Stimulated activated naive CD8-positive, alpha-beta T cell treated with anti-CD3 and anti-CD28 coated beads, Interleukin-15, Interleukin-2, amounts not matched to agents 100 U/mL and 50 U/mL, for 24 hours (primary cell): ENCODE data around the gene PHACTR1.
"Not testable (repeated sequence)": the region's sequence is repeated elsewhere in the genome, so short reads cannot be mapped to it uniquely, and the experiment has no call there.

ENCODE experiments used
- ATAC-seq: fragments of 150-1000 bp; cut with Tn5 transposase; one replicate; pipeline ENCODE4 v1.10.0; 2021
- DNase-seq: peaks from one replicate; pipeline ENCODE4 v3.0.0; 2021

Gene PHACTR1

DNA sequence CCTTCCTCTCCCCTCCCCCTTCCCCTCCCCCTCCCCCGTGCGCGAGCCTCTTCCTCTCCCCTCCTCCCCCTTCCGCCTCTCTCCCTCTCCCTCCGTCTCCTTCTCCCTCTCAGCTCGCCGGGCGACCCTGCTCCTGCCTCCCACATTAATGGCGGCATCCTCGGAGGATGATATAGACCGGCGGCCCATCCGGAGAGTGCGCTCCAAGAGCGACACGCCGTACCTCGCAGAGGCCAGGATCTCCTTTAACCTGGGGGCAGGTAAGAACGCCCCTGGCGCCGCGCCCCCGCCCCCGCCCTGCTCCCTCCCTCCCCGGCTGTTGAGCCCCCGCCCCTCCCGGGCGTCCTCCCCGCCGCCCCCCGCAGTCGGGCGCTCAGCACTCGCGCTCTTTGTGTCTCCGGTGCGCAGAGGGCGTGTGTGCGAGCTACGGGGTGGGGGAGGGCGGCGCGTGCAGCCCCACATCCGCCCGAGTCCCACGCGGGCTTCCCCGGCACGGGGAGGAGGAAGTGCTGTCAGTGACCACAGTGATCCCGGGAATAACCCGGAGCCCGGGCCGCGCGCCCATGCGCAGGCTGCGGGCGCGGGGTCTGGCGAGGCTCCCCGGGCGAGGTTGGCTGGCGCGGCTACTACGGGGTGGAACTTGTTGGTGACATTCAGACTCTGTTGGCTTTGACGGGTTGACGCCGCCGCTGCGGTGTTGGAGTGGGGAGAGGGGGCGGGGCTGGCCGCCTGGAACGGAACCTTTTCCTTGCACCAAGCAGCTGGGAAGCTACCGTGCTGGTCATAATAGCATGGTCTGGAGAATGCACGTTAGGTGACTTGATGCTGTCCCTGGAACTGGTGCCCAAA lies 33.2 kb downstream of the PHACTR1 start:
- no peak for DNase-seq
- no peak for ATAC-seq

DNA sequence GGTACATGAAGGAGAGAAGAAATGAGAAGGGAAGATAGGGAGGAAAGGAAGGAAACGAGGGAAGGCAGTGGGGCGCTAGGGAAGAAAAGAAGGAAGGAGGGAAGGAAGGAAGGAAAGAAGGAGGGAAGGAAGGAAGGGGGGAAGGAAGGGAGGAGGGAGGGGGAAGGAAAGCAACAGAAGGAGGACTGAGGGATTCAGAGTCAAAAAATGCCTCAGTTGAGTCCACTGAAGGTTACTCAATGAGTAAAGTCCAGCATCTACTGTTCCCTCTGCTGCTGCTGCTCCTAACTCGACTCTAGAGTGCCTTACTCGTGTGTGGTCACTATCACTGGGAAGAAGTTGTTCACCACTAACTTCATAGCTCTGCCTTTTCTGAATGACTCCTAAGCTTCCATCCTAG lies 33.8 kb downstream of the PHACTR1 start:
- DNase-seq (no peak), ATAC-seq (no peak)

DNA sequence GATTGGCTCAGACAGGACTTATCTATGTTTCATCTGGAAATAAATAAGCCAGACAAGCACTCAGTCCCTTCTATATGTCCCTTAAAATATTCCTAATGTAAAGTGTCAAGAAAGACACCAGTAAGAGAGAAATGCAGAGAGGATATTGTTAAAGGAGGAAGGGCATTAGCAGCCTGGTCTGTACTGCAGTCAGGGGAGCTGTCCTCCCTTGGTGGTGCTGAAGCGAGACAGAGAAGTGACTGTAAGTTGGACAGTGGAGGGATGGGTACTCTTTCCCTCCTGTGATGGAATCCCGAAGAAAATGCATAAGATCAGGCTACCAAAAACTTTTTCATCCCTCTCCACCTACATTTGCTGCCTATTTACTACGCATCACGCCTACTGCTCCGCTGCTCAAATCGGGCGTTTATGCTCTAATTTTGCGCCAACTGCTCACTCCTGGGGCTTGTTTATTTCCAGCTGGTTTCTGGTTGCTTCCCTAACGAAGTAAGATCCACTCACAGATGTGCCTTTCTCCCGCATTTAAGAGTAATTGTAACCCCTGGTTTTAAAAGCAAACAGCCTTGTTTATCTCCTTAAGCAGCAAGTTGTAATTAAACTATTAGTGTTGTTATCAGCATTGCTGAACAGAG lies 35.2 kb downstream of the PHACTR1 start:
- ATAC-seq (no peak), DNase-seq (peak; percentile 57)

DNA sequence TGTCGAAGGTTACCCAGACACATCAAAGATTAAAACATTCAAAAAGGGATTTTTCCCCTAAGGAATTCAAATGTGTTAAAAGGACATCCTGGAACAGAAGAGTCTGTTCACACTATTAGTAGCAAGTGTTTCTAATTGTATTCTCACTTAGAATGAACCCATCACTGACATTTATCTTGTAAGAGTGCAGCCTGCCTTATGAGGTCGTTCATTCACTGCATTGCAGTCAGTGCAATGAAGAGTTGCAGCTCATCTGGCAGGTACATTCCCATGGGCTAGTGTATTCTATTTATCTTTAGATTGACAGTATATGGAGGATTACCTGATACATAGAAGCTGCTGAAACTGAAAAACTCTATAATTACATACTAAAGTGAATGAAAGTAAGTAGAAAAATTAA lies 36.5 kb downstream of the PHACTR1 start:
- ATAC-seq (no peak), DNase-seq (no peak)

DNA sequence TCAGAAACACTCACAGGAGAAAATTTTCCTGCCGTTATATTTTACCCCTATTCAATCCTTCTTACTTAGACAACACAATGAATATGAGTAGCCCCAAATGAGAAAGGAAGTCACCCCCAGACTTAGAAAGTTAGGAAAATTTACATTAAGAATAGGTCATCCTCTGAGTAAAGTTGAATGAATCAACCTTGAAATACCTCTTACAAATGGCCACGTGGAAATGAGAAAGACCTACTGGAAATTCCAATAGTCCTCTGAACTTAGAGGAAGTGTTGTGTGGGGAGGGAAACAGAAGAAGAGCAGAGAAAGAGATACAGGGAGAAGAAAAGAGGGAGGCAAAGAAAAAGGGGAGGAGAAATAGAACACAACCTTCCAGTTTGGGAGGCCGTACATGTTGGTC lies 43.7 kb downstream of the PHACTR1 start:
- no peak for DNase-seq
- ATAC-seq: no peak

DNA sequence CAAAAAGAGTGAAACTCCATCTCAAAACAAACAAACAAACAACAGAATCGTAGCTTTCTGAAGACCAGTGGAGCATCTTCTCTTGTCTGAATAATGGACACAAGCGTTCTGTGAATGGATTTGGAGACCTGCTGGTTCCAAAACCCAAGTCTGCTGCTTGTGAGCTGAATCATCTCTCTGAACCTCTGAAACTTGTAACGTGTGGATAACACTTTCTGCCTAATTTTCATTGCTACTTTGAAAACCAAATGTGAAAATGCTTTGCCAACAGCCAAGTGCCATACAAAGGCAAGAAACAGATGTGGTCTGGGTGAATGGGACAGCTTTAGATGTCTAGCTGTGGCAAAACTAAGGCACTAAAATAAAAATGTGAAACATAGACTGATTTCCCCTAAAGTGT lies 44.3 kb downstream of the PHACTR1 start:
- ATAC-seq: no peak
- no peak for DNase-seq

DNA sequence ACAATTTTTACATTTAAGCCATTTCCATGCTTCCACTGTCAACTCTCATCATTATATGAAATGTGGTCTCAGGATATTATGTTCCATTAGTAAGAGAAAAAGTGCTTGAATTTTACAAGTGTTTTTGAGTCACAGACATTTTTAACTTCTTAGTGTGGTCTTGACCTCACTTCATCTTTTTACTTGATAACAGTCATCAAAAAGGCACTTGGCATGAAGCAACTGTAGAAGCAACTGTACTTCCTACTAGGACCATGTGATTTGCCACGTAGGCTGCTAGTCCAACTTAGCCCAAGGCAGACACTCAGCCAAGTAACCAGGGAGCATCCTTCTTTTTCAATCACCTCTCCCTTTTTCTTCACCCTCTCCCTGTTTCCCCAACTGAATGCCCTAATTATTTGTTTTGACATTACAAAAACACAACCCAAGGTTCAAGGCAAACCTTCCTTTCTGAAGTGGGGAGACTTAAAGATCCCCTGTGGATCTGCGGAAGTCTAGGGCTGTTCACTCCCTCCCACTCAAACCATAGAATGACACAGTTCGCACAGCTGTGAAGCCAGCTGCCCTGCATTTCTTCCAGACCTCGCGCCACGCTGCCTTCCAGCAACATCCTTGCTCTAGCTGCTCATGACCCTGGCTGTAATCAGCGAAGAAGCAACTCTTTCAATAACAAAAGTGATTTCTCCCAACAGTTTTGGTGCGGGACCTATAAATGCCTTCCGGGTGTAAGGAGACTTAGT lies 45.0 kb downstream of the PHACTR1 start:
- no peak for DNase-seq
- no peak for ATAC-seq

DNA sequence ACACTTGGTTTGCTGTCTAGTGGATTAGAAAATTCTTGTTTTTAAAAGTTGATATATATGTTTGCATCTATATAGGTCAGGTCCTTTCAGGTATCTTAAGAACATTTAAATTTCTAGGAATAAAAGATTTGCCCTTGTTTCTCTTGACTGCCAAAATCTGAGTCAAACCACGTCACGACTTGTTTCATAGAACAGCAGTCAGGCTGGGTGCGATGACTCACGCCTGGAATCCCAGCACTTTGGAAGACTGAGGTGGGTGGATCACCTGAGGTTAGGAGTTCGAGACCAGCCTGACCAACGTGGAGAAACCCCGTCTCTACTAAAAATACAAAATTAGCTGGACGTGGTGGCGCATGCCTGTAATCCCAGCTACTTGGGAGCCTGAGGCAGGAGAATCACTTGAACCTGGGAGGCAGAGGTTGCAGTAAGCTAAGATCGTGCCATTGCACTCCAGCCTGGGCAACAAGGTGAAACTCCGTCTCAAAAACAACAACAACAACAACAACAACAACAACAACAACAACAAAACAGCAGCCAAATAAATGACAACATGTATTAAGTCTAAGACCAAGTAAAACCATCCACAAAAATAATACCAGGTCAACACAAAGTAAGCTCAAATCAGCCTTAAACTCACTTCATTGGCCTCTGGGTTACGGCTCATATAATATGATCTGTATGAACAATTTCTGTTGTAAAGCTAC lies 46.3 kb downstream of the PHACTR1 start:
- ATAC-seq, DNase-seq: not testable (repeated sequence)

DNA sequence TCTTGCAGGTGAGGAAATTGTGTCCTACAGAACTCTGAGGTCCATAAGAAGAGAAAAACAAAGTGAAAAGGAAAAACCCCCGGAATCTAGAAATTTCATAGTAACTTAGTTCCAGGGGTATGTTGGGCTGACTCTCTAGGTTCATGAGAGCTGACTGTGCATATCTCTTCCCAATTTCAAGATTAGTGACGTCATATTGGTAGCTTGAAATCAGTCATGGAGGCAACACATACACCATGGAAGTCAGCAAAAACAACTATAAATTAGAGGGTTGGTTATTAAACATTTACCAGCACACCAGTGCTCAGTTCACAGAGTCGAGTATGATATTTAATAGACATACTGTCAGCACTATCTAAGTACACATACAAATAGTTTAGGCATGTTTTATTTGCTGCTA lies 49.8 kb downstream of the PHACTR1 start:
- DNase-seq: no peak

DNA sequence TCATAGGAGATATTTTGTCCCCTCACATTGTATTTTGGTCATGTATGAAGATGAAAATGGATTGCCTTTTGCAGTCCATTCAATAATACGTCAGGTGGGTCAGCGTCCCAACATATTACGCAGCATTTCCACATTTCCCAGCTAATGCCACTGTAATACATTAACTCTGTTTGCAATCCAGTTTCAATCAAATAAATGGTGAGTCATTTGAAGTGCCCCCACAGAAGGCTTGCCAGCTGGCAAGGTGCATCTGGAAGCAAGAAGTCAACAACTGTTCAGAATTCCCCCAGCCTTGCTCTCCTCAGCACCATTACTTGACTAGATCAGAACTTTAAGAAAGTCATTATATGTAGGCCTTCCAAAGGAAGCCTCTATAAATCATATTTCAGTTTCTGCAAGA lies 50.4 kb downstream of the PHACTR1 start:
- no peak for DNase-seq

More for the DNA sequence above, 49.8 kb downstream of the PHACTR1 start:
- no peak for ATAC-seq

DNA sequence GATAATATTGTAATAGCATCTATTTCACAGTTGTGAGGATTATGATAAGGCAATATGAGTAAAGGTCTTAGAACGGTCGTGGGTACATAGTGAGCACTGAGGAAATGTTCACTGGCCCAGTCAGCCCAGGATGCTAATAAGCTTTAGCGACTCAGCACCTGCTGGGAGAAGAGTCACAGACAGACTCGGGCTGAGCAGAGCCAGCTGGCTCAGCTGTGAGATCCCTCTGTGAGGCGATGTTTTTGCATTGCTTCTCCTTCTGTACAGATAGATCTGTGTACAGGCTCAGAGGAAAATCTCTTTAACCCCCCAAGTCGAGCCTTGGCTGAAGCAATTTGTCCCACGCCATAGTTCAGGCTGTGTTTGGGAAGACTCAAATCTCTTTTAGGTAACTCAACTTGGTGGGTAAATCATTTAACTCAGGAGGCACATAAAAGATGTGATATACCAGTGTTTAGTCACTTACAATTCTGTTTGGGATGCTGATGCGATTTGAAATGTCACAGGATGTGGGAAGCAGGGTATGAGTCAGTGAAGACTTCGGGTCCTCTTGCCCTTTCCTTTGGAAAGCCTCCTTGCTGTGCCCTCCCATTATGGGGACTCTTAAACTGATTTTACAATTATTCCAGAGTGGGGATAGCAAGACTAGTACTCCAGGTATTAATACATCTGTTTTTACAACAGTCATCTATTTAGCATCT lies 53.1 kb downstream of the PHACTR1 start:
- DNase-seq (no peak), ATAC-seq (no peak)

More for the DNA sequence above, 50.4 kb downstream of the PHACTR1 start:
- no peak for ATAC-seq

DNA sequence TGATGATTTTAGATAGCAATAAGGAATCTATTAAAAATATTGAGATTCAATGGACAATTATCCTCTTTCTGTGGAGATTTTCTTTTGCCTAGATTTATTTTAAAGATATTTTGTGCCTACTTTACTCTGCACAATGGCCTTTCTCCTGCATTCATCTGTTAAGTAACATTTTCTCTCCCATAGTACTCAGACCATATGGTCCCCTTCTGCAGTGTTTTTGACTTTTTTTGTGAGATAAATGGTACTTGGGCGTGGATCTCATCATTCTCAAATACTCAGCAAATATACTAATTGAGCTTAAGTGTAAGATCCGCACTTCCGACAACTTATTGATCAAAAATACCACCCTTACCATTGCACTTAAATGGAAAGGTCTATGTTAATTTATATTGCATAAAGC lies 55.8 kb downstream of the PHACTR1 start:
- ATAC-seq (no peak), DNase-seq (no peak)

DNA sequence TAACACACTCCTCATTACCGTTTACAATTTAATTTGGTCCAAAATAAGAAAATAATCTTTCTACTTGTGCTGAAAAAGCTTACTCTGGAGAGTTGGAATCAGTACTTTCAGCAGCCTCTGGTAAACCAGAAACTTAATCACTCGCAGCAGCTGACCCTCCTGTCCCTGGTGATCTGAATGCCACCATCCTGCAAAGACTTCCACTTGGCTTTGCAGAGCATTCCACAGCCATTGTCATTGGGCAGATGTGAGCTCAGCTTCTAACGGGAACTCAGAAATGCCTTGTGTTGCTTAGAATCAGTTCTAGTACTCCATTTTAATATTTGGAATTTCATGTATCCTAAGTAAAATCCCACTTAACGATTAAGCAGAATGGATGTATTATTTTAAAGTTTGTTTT lies 59.7 kb downstream of the PHACTR1 start:
- no peak for ATAC-seq
- DNase-seq: no peak

DNA sequence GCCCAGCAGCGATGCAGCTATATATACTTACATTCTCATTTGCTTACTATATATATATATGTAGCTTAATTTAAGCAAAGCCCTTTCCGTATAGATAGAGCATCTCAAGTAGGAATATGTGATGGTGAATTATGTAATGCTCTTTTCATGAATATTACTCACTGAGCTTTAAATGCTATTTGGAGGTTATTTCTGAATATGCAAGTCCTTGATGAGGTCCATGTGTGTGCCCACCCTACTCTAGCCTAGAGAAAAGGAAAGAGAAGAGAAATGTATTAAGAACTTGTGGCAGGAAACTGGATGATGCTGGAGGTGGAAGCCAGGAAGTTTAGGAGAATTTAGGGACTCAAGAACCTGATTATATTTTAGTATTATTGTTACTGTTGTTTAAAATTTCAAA lies 63.2 kb downstream of the PHACTR1 start:
- DNase-seq: no peak
- no peak for ATAC-seq

DNA sequence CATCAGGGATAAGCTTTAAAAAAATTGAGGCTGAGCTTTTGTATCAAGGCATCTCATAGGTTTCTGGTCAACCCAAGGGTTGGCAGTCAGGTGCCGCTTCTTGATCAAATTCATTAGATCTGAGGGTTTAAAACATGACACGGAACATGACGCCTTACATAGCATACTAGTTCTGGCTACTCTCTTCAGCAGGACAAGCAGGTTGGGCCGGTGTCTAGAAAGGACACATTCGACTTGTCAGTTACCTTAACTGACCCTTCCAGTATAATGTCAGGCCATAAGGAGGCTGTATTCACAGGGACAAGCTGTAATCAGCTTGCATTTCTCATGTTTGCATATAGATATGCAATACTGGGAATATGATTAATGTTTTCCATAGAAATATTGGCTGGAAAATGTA lies 65.6 kb downstream of the PHACTR1 start:
- DNase-seq: no peak
- ATAC-seq: no peak

DNA sequence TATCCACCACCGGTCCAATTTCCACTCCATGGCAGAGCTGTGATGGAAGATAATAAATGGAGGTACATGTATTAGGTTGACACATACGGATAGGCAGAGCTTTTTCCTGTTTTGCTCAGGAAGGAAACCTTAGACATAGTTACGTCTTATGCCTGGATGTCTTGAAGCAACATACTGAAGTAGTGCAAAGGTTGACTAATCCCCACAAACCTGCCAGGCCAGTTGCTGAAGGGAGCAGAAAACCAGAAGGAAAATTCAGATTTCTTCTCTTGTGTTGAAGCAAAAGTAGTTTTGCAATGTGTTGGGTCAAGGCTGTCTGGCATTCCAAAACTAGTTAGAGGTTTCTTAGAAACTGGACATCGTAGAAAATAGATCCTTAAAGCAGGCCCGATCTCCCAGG lies 68.7 kb downstream of the PHACTR1 start:
- no peak for DNase-seq
- ATAC-seq: no peak

DNA sequence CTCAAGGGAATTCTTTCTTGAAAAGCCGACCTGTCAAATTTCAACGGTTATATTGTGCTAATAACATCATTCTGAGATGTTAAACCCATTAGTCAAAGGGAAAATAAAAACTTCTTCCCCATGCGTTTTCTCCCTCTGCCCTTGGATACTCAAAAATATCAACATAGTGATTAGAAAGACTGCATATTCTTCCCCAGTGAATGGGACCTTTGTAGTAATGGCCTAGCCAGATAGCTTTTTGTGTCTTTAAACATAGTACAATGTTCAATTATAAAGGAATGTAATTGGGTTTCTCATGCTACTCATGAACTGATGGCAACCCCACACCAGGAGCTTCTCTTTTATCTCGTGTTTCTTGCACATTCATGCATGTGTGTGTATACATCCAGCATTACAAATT lies 69.4 kb downstream of the PHACTR1 start:
- no peak for ATAC-seq
- DNase-seq: no peak

DNA sequence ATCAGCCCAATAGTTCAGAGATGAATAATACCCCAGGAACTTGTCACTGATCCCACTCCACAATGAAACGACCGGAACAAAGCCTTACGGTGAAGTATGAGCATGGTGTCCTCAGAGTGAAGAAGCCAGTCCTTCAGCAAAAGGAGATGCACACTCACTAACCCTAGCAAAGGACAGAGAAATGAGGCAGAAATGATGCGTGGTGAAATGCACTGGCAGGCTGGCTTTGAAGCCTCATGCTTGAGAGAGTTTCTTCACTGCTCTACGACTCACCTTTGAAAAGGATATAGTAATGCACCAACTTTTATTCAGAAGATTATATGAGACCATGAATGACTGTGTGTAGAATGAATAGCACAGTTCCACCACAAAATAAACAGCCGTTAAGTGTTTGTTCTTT lies 74.8 kb downstream of the PHACTR1 start:
- DNase-seq (no peak), ATAC-seq (no peak)

DNA sequence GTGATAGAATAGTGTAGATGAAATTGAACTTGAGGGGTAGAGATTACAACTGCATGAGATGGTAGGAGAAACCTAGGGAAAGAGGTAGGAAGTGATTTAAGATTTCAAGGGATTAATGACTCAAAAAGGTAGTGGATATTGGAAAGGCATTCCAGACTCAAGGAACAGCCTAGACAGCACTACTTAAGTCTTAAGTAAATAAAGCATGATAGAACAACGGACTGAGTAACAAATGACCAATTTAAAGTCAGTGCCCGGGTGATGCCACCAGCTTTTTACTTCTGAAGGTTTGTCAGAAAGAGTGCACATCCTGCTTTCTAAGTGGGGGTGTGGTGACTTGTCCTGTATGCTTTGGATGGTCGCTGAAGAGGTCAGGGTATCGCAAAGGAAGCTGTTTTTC lies 81.8 kb downstream of the PHACTR1 start:
- DNase-seq (no peak), ATAC-seq (no peak)

DNA sequence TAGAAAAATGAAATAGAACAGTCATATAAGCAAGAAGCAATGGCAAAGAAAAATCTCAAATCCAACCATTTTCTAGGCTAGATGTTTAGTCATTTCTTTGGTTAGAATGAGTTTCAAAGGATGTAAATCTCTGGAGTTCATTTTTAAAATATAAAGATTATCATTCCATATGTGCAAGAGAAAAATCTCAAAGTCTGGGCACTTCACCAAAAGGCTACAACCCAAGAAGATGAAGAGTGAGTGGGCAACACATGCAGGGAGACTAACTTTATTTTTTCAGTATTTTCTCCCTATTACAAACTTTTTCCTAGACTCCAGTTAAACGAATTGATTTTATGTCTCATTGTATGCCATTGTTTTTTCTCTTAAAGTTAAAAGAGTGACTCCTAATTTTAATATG lies 83.6 kb downstream of the PHACTR1 start:
- ATAC-seq (no peak), DNase-seq (no peak)

DNA sequence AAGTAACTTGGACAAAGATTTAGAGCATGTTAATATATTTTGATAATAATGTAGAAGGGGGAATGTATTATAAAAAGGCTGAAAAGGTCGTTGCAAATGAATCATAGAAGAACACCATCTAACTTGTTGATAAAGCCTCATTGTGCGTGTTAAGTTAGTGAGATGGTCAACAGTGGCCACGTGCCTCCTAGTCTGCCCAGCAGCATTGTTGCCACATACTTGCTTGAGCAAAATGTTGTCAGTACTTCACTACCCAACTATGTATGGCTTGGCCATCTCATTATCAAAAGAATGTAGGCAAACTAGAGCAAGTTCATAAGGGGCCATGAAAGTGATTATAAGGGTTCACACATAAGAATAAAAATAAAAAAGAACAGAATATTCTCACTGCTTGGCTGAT lies 84.6 kb downstream of the PHACTR1 start:
- DNase-seq: no peak
- no peak for ATAC-seq

DNA sequence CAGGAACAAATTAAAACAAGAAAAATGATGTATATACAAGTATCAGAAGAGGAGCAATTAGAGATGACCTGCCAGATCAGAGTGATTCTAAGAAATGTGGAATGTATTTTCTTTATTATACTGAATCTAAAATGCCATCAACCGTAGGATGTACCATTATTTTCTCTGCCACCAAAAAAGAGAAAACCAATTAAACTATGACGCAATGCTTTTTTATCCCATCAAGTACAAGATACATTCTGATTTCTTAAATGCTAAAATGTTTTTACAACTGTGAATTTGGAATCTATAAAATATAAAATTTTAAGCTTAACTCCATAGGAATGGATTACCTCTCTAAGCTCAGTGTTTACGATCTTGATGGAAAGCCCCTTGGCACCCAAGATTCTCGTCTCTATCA lies 85.9 kb downstream of the PHACTR1 start:
- no peak for DNase-seq
- no peak for ATAC-seq
